Activated naive CD4-positive, alpha-beta T cell treated with anti-CD3 and anti-CD28 coated beads, Interleukin-2, amount 50 U/mL, for 72 hours (primary cell): ENCODE measurements around the gene SH2D7. TPM values are rescaled to one million over a fixed set of nuclear protein-coding genes. Genes with fewer than 3 reads are reported as not detected.

Source experiments
- ATAC-seq, 2 donors: fragments of 150-1000 bp; cut with Tn5 transposase; 2 replicates each; pipeline ENCODE4 v1.10.0; 2021; ENCODE audit warnings: mild to moderate bottlenecking in 2 of 2, moderate library complexity in 2 of 2
- DNase-seq, 2 donors: peaks; one replicate each; pipeline ENCODE4 v3.0.0; 2021 to 2022; ENCODE audit warnings: low spot score in 2 of 2
- H3K27ac Mint-ChIP-seq, 2 donors: one replicate each; pipeline ENCODE4 v1.8.0; 2022; ENCODE audit warnings: mild to moderate bottlenecking in 2 of 2, mixed read lengths in 2 of 2
- H3K36me3 Mint-ChIP-seq, 2 donors: one replicate each; pipeline ENCODE4 v1.8.0; 2022; ENCODE audit warnings: mixed read lengths in 2 of 2
- H3K9me3 Mint-ChIP-seq, 2 donors: one replicate each; pipeline ENCODE4 v1.8.0; 2022; ENCODE audit warnings: mixed read lengths in 2 of 2
- total RNA-seq, 2 donors: library from RNA; stranded (reverse); gene quantifications; one replicate each; pipeline ENCODE4 v1.2.3, GENCODE V29; 2022

Gene SH2D7
- not detected for total RNA-seq

- no peak for DNase-seq
- no peaks in the 10 kb centered on the region for H3K36me3 Mint-ChIP-seq
- no peaks in the 10 kb centered on the region for H3K9me3 Mint-ChIP-seq
- no peak within 1 kb of the TSS for H3K27ac Mint-ChIP-seq
- ATAC-seq: no peak
Measured at GRCh38 chr15:78092261-78093041, at the start of gene SH2D7. SH2D7 (plus strand) TSS chr15:78092561; CDS start chr15:78092585, 24 bp downstream.

GRCh38 chr15:78044407-78045155 is 47.8 kb upstream of the SH2D7 start:
- no peak for DNase-seq
- peak; percentile 67 to 72 for ATAC-seq
- Mint-ChIP-seq H3K36me3 (peaks cover 7 to 52% of the 10 kb centered on the region in 2 donors), H3K27ac (peak overlapping the region; percentile 48 to 92), H3K9me3 (no peaks in the 10 kb centered on the region)

GRCh38 chr15:78045189-78045588 is 47.2 kb upstream of the SH2D7 start:
- Mint-ChIP-seq H3K9me3 (no peaks in the 10 kb centered on the region), H3K27ac (peak overlapping the region in 1 of 2 donors; percentile 92), H3K36me3 (peaks cover 7 to 46% of the 10 kb centered on the region in 2 donors)
- DNase-seq: no peak
- ATAC-seq: no peak

- H3K27ac Mint-ChIP-seq: peak overlapping the region; percentile 50 to 86
- ATAC-seq: peak; percentile 51 to 68
- H3K36me3 Mint-ChIP-seq: peaks cover 7 to 44% of the 10 kb centered on the region in 2 donors
- H3K9me3 Mint-ChIP-seq: no peaks in the 10 kb centered on the region
- DNase-seq: peak in 1 of 2 donors; percentile 42
Measured at GRCh38 chr15:78046796-78047341, 45.5 kb upstream of the SH2D7 start.

GRCh38 chr15:78047761-78048627 is 44.4 kb upstream of the SH2D7 start:
- Mint-ChIP-seq H3K9me3 (no peaks in the 10 kb centered on the region), H3K27ac (peak overlapping the region; percentile 50 to 86), H3K36me3 (peaks cover 0 to 45% of the 10 kb centered on the region in 2 donors)
- DNase-seq: no peak
- no peak for ATAC-seq

GRCh38 chr15:78048628-78048920 is 43.8 kb upstream of the SH2D7 start:
- Mint-ChIP-seq H3K27ac (peak overlapping the region; percentile 50 to 61), H3K9me3 (no peaks in the 10 kb centered on the region), H3K36me3 (peaks cover 4 to 45% of the 10 kb centered on the region in 2 donors)
- ATAC-seq (no peak), DNase-seq (no peak)

GRCh38 chr15:78049691-78050440 is 42.5 kb upstream of the SH2D7 start:
- Mint-ChIP-seq H3K36me3 (peaks cover 4 to 43% of the 10 kb centered on the region in 2 donors), H3K27ac (peak overlapping the region; percentile 72 to 91), H3K9me3 (no peaks in the 10 kb centered on the region)
- DNase-seq (peak in 1 of 2 donors; percentile 66), ATAC-seq (peak; percentile 68 to 69)

- H3K27ac Mint-ChIP-seq: peak overlapping the region; percentile 72 to 91
- no peak for DNase-seq
- H3K9me3 Mint-ChIP-seq: no peaks in the 10 kb centered on the region
- no peak for ATAC-seq
- H3K36me3 Mint-ChIP-seq: peaks cover 4 to 44% of the 10 kb centered on the region in 2 donors
Measured at GRCh38 chr15:78050441-78050809, 41.9 kb upstream of the SH2D7 start.

- Mint-ChIP-seq H3K36me3 (peaks cover 4 to 47% of the 10 kb centered on the region in 2 donors), H3K27ac (peak overlapping the region; percentile 72 to 91), H3K9me3 (no peaks in the 10 kb centered on the region)
- ATAC-seq: peak; percentile 13 to 43
- no peak for DNase-seq
Measured at GRCh38 chr15:78050826-78051225, 41.5 kb upstream of the SH2D7 start.

GRCh38 chr15:78051596-78051995 is 40.8 kb upstream of the SH2D7 start:
- peaks cover 4 to 44% of the 10 kb centered on the region in 2 donors for H3K36me3 Mint-ChIP-seq
- H3K9me3 Mint-ChIP-seq: no peaks in the 10 kb centered on the region
- no peak for ATAC-seq
- no peak for DNase-seq
- H3K27ac Mint-ChIP-seq: peak overlapping the region; percentile 71 to 91

- ATAC-seq (no peak), DNase-seq (no peak)
- Mint-ChIP-seq H3K36me3 (peaks cover 4 to 40% of the 10 kb centered on the region in 2 donors), H3K9me3 (no peaks in the 10 kb centered on the region), H3K27ac (peak overlapping the region; percentile 71 to 91)
Measured at GRCh38 chr15:78052001-78052401, 40.4 kb upstream of the SH2D7 start.

- ATAC-seq: peak; percentile 4 to 51
- Mint-ChIP-seq H3K27ac (peak overlapping the region; percentile 71 to 91), H3K9me3 (no peaks in the 10 kb centered on the region), H3K36me3 (peaks cover 4 to 36% of the 10 kb centered on the region in 2 donors)
- DNase-seq: no peak
Measured at GRCh38 chr15:78052545-78052944, 39.8 kb upstream of the SH2D7 start.

- peak overlapping the region in 1 of 2 donors; percentile 84 for H3K27ac Mint-ChIP-seq
- DNase-seq: no peak
- no peak for ATAC-seq
- H3K36me3 Mint-ChIP-seq: peaks cover 4 to 31% of the 10 kb centered on the region in 2 donors
- no peaks in the 10 kb centered on the region for H3K9me3 Mint-ChIP-seq
Measured at GRCh38 chr15:78054518-78054917, 37.8 kb upstream of the SH2D7 start.

GRCh38 chr15:78054966-78055365 is 37.4 kb upstream of the SH2D7 start:
- no peaks in the 10 kb centered on the region for H3K9me3 Mint-ChIP-seq
- no peak for ATAC-seq
- no peak for DNase-seq
- H3K36me3 Mint-ChIP-seq: peaks cover 4 to 31% of the 10 kb centered on the region in 2 donors
- peak overlapping the region; percentile 70 to 84 for H3K27ac Mint-ChIP-seq

GRCh38 chr15:78055919-78056713 is 36.2 kb upstream of the SH2D7 start:
- peaks cover 4 to 31% of the 10 kb centered on the region in 2 donors for H3K36me3 Mint-ChIP-seq
- H3K9me3 Mint-ChIP-seq: no peaks in the 10 kb centered on the region
- peak in 1 of 2 donors; percentile 54 for ATAC-seq
- DNase-seq: no peak
- peak overlapping the region; percentile 70 to 94 for H3K27ac Mint-ChIP-seq
